HG02884 (cell line): ENCODE data around the gene EDAR.

Experiments used
- ATAC-seq: cut with Tn5 transposase; IDR thresholded peaks from one replicate; pipeline ENCODE4 v1.9.1; 2021; ENCODE audit warnings: mild to moderate bottlenecking, moderate library complexity; ENCODE audit not compliant: unreplicated experiment

EDAR gene

GRCh38 chr2:108988796-108989713, at the start of gene EDAR:
EDAR (minus strand) TSS chr2:108989220; CDS start chr2:108931014, 58,206 bp downstream.
- no peak for ATAC-seq

GRCh38 chr2:109033171-109033570, 44.2 kb upstream of the EDAR start:
- no peak for ATAC-seq

GRCh38 chr2:109032229-109032820, 43.3 kb upstream of the EDAR start:
- no peak for ATAC-seq

GRCh38 chr2:109031476-109032228, 42.6 kb upstream of the EDAR start:
- ATAC-seq, result peak; percentile 47

GRCh38 chr2:109030870-109031475, 42.0 kb upstream of the EDAR start:
- ATAC-seq, result peak; percentile 5

- ATAC-seq, result no peak
These were observed 40.6 kb upstream of the EDAR start for GRCh38 chr2:109029490-109030201.

- ATAC-seq, result no peak
These were observed 39.9 kb upstream of the EDAR start for GRCh38 chr2:109028738-109029489.

GRCh38 chr2:109028277-109028676, 39.3 kb upstream of the EDAR start:
- no peak for ATAC-seq

- ATAC-seq, result no peak
These were observed 38.7 kb upstream of the EDAR start for GRCh38 chr2:109027702-109028101.

- ATAC-seq, result no peak
These were observed 35.5 kb upstream of the EDAR start for GRCh38 chr2:109024477-109024876.

GRCh38 chr2:109021895-109022300, 32.9 kb upstream of the EDAR start:
- ATAC-seq, result no peak

- ATAC-seq, result no peak
These were observed 31.2 kb upstream of the EDAR start for GRCh38 chr2:109020217-109020637.

- no peak for ATAC-seq
These were observed 29.4 kb upstream of the EDAR start for GRCh38 chr2:109018452-109018851.

GRCh38 chr2:109017017-109017416, 28.0 kb upstream of the EDAR start:
- ATAC-seq, result no peak

- ATAC-seq, result no peak
These were observed 27.4 kb upstream of the EDAR start for GRCh38 chr2:109016376-109016775.

GRCh38 chr2:109014476-109014875, 25.5 kb upstream of the EDAR start:
- ATAC-seq, result no peak

- no peak for ATAC-seq
These were observed 24.0 kb upstream of the EDAR start for GRCh38 chr2:109013051-109013450.

- ATAC-seq, result no peak
These were observed 21.0 kb upstream of the EDAR start for GRCh38 chr2:109009920-109010610.

- ATAC-seq, result no peak
These were observed 18.0 kb upstream of the EDAR start for GRCh38 chr2:109006971-109007370.
